Choroid plexus epithelial cell (primary cell): ENCODE data around the gene DNTT.

Experiments
- DNase-seq: peaks from one replicate; pipeline ENCODE4 v3.0.0-alpha.2; 2010; ENCODE audit warnings: low read depth
- H3K4me3 ChIP-seq: 2 replicates; pipeline ENCODE4 v1.5.1; 2011; ENCODE audit warnings: low read depth, mild to moderate bottlenecking, control low read depth, low read length, moderate library complexity
- TF ChIP-seq, protein P1 (sequence below): conservative IDR thresholded peaks from 2 replicates; pipeline ENCODE4 v1.5.1; 2011; ENCODE audit warnings: low read depth, mild to moderate bottlenecking, control low read depth, inconsistent platforms, low read length, moderate library complexity

The DNTT gene

GRCh38 chr10:96387161-96387560 is 82.9 kb downstream of the DNTT start:
- DNase-seq: peak; percentile 7
- no peak overlapping the region for H3K4me3 ChIP-seq
- TF ChIP-seq, protein P1, sequence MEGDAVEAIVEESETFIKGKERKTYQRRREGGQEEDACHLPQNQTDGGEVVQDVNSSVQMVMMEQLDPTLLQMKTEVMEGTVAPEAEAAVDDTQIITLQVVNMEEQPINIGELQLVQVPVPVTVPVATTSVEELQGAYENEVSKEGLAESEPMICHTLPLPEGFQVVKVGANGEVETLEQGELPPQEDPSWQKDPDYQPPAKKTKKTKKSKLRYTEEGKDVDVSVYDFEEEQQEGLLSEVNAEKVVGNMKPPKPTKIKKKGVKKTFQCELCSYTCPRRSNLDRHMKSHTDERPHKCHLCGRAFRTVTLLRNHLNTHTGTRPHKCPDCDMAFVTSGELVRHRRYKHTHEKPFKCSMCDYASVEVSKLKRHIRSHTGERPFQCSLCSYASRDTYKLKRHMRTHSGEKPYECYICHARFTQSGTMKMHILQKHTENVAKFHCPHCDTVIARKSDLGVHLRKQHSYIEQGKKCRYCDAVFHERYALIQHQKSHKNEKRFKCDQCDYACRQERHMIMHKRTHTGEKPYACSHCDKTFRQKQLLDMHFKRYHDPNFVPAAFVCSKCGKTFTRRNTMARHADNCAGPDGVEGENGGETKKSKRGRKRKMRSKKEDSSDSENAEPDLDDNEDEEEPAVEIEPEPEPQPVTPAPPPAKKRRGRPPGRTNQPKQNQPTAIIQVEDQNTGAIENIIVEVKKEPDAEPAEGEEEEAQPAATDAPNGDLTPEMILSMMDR: no peak

- no peak for DNase-seq
- TF ChIP-seq, protein P1: no peak
- H3K4me3 ChIP-seq: no peak overlapping the region
Observed at GRCh38 chr10:96387601-96388000, 83.4 kb downstream of the DNTT start.
